NT2/D1 (cell line): ENCODE data around the gene GMPR.

Experiments used
- SUZ12 ChIP-seq: IDR thresholded peaks from 2 replicates; pipeline ENCODE4 v1.6.1; 2011; ENCODE audit not compliant: insufficient read length, insufficient read depth; ENCODE audit errors: extremely low read depth
- YY1 ChIP-seq: IDR thresholded peaks from 2 replicates; pipeline ENCODE4 v1.6.1; 2011; ENCODE audit not compliant: insufficient read length, insufficient read depth
- ZNF274 ChIP-seq: IDR thresholded peaks from 2 replicates; pipeline ENCODE4 v1.6.1; 2011; ENCODE audit warnings: mild to moderate bottlenecking, low read depth, low read length

- no peak for TF ChIP-seq ZNF274
- TF ChIP-seq YY1 = no peak
- no peak for TF ChIP-seq SUZ12
These were observed 4.7 kb downstream of the GMPR start for GRCh38 chr6:16243055-16243454.
